WTC11 (cell line): ENCODE results near the gene MACROD2. TPM values are rescaled to one million over a fixed set of nuclear protein-coding genes. Genes with fewer than 3 reads are reported as not detected.

Experiments used
- ATAC-seq: fragments of 200-7000 bp; cut with Tn5 transposase; 2 replicates; pipeline ENCODE4 v1.10.0; 2021; ENCODE audit warnings: mild to moderate bottlenecking, moderate library complexity
- CTCF ChIA-PET: fragments of 300-600 bp; sonication (Branson Sonifier 250); formaldehyde crosslinking; loops from one replicate; lab custom pipeline; 2021; ENCODE audit warnings: antibody characterized with exemption; lab: Charles Lee
- POLR2A ChIA-PET: fragments of 350-600 bp; sonication (Branson Sonifier 250); formaldehyde crosslinking; loops from one replicate; lab custom pipeline; 2021; ENCODE audit warnings: antibody characterized with exemption; lab: Charles Lee
- DNase-seq: peaks from one replicate; pipeline ENCODE4 v3.0.0; 2021; ENCODE audit warnings: low spot score
- H3K27ac Mint-ChIP-seq: 2 replicates; pipeline ENCODE4 v1.8.0; 2021; ENCODE audit warnings: mixed read lengths
- H3K27me3 Mint-ChIP-seq: 2 replicates; pipeline ENCODE4 v1.8.0; 2021; ENCODE audit warnings: low read depth, mild to moderate bottlenecking, moderate library complexity, mixed read lengths
- H3K36me3 Mint-ChIP-seq: 2 replicates; pipeline ENCODE4 v1.8.0; 2021; ENCODE audit warnings: mixed read lengths
- H3K4me1 Mint-ChIP-seq: 2 replicates; pipeline ENCODE4 v1.8.0; 2022; ENCODE audit warnings: mixed read lengths
- H3K4me3 Mint-ChIP-seq: 2 replicates; pipeline ENCODE4 v1.8.0; 2021; ENCODE audit warnings: mild to moderate bottlenecking, moderate library complexity, mixed read lengths
- H3K9me3 Mint-ChIP-seq: 2 replicates; pipeline ENCODE4 v1.8.0; 2021; ENCODE audit warnings: mixed read lengths
- CREM ChIP-seq: sonication (generic); formaldehyde crosslinking; IDR thresholded peaks from 2 replicates; pipeline ENCODE4 v1.8.1; 2022; ENCODE audit warnings: mild to moderate bottlenecking, missing genetic modification reagents, moderate library complexity
- EMX1 ChIP-seq: fragments of 250-450 bp; sonication (Bioruptor Pico); IDR thresholded peaks from 2 replicates; pipeline ENCODE4 v1.8.0; 2021; ENCODE audit warnings: mild to moderate bottlenecking
- ESRRA ChIP-seq: sonication (generic); formaldehyde crosslinking; IDR thresholded peaks from 2 replicates; pipeline ENCODE4 v1.8.1; 2022; ENCODE audit warnings: mild to moderate bottlenecking, missing genetic modification reagents, borderline replicate concordance
- FOXK1 ChIP-seq: sonication (generic); formaldehyde crosslinking; IDR thresholded peaks from 2 replicates; pipeline ENCODE4 v1.8.0; 2022; ENCODE audit warnings: mild to moderate bottlenecking, moderate library complexity, missing genetic modification reagents
- GRHL2 ChIP-seq: fragments of 250-450 bp; sonication (Bioruptor Pico); IDR thresholded peaks from 2 replicates; pipeline ENCODE4 v1.8.0; 2022; ENCODE audit warnings: mild to moderate bottlenecking, moderate library complexity; ENCODE audit not compliant: insufficient replicate concordance, severe bottlenecking
- NFYB ChIP-seq: sonication (generic); formaldehyde crosslinking; conservative IDR thresholded peaks from 2 replicates; pipeline ENCODE4 v1.8.0; 2022; ENCODE audit warnings: low read depth, missing genetic modification reagents
- NR3C1 ChIP-seq: sonication (generic); formaldehyde crosslinking; conservative IDR thresholded peaks from 2 replicates; pipeline ENCODE4 v1.8.1; 2023; ENCODE audit warnings: low read depth, mild to moderate bottlenecking, missing genetic modification reagents
- SMAD3 ChIP-seq: sonication (generic); formaldehyde crosslinking; IDR thresholded peaks from 2 replicates; pipeline ENCODE4 v1.8.0; 2022; ENCODE audit warnings: missing genetic modification reagents, mild to moderate bottlenecking, borderline replicate concordance
- SOX15 ChIP-seq: fragments of 250-450 bp; sonication (Bioruptor Pico); IDR thresholded peaks from 2 replicates; pipeline ENCODE4 v1.9.0; 2021; ENCODE audit warnings: mild to moderate bottlenecking
- ZNF121 ChIP-seq: sonication (generic); formaldehyde crosslinking; IDR thresholded peaks from 2 replicates; pipeline ENCODE4 v1.8.0; 2023; ENCODE audit warnings: missing genetic modification reagents
- ZNF396 ChIP-seq: fragments of 250-450 bp; sonication (Bioruptor Pico); IDR thresholded peaks from 2 replicates; pipeline ENCODE4 v1.8.0; 2021; ENCODE audit warnings: mild to moderate bottlenecking, moderate library complexity, borderline replicate concordance
- ZNF416 ChIP-seq: fragments of 250-450 bp; sonication (Bioruptor Pico); IDR thresholded peaks from 2 replicates; pipeline ENCODE4 v1.9.0; 2021; ENCODE audit warnings: mild to moderate bottlenecking, inconsistent platforms
- ZNF423 ChIP-seq: fragments of 250-450 bp; sonication (Bioruptor Pico); IDR thresholded peaks from 2 replicates; pipeline ENCODE4 v2.1.2; 2022; ENCODE audit warnings: mild to moderate bottlenecking, moderate library complexity
- total RNA-seq: library from RNA; stranded (reverse); gene quantifications from 3 replicates; pipeline ENCODE4 v1.2.3, GENCODE V29; 2021
- TF ChIP-seq, protein P1 (sequence below): sonication (generic); formaldehyde crosslinking; IDR thresholded peaks from 2 replicates; pipeline ENCODE4 v1.8.0; 2022; ENCODE audit warnings: mild to moderate bottlenecking, missing genetic modification reagents
- TF ChIP-seq, protein P2 (sequence below): sonication (generic); formaldehyde crosslinking; IDR thresholded peaks from 2 replicates; pipeline ENCODE4 v1.8.1; 2023; ENCODE audit warnings: mild to moderate bottlenecking, missing genetic modification reagents
- TF ChIP-seq, protein P3 (sequence below): fragments of 250-450 bp; sonication (Bioruptor Pico); IDR thresholded peaks from 2 replicates; pipeline ENCODE4 v2.1.2; 2022; ENCODE audit warnings: mild to moderate bottlenecking, moderate library complexity
- TF ChIP-seq, protein P4 (sequence below): sonication (generic); formaldehyde crosslinking; IDR thresholded peaks from 2 replicates; pipeline ENCODE4 v1.8.0; 2022; ENCODE audit warnings: mild to moderate bottlenecking, missing genetic modification reagents
- TF ChIP-seq, protein P5 (sequence below): sonication (generic); formaldehyde crosslinking; IDR thresholded peaks from 2 replicates; pipeline ENCODE4 v1.8.0; 2023; ENCODE audit warnings: missing genetic modification reagents, mild to moderate bottlenecking, borderline replicate concordance
- TF ChIP-seq, protein P6 (sequence below): fragments of 200-600 bp; IDR thresholded peaks from 2 replicates; pipeline ENCODE4 v1.8.0; 2022; ENCODE audit warnings: antibody characterized with exemption

The MACROD2 gene
- total RNA-seq, 1 experiment from 2014 or later = 4.1 TPM

DNA sequence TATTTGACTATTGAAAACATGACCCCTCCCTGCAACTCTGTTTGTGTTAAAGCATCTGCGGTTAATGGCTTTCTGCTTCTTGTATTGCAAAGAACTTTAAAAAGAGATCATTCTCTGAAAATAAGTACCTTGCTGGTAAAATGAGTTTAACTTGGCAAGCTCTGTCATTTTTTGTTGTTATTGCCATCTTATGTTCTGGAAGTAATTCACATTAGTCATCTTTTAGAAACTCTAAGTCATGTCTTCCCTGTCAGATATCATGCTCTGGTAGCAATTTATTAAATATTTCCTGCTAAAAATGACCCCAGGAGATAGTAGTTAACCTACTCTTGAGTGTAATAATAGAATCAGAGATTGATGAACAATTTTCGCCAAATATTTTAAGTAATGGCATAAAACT is 1687.4 kb downstream of the MACROD2 start:
- DNase-seq (no peak), ATAC-seq (no peak)
- CTCF ChIA-PET = no interaction called here
- no peaks in the 10 kb centered on the region for H3K36me3 Mint-ChIP-seq
- POLR2A ChIA-PET = no interaction called here
- H3K4me3 Mint-ChIP-seq = no peak overlapping the region
- no peaks in the 10 kb centered on the region for H3K27me3 Mint-ChIP-seq
- 0 out of 2 replicates have a peak, but pooled peaks cover 3% of the 10 kb centered on the region for H3K9me3 Mint-ChIP-seq
- no peaks in the 10 kb centered on the region for H3K4me1 Mint-ChIP-seq
- no peak overlapping the region for H3K27ac Mint-ChIP-seq
- TF ChIP-seq ZNF416 (CRISPR knock-in tag) = no peak
- TF ChIP-seq, protein P1, sequence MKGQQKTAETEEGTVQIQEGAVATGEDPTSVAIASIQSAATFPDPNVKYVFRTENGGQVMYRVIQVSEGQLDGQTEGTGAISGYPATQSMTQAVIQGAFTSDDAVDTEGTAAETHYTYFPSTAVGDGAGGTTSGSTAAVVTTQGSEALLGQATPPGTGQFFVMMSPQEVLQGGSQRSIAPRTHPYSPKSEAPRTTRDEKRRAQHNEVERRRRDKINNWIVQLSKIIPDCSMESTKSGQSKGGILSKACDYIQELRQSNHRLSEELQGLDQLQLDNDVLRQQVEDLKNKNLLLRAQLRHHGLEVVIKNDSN (CRISPR knock-in tag) = no peak
- TF ChIP-seq, protein P2, sequence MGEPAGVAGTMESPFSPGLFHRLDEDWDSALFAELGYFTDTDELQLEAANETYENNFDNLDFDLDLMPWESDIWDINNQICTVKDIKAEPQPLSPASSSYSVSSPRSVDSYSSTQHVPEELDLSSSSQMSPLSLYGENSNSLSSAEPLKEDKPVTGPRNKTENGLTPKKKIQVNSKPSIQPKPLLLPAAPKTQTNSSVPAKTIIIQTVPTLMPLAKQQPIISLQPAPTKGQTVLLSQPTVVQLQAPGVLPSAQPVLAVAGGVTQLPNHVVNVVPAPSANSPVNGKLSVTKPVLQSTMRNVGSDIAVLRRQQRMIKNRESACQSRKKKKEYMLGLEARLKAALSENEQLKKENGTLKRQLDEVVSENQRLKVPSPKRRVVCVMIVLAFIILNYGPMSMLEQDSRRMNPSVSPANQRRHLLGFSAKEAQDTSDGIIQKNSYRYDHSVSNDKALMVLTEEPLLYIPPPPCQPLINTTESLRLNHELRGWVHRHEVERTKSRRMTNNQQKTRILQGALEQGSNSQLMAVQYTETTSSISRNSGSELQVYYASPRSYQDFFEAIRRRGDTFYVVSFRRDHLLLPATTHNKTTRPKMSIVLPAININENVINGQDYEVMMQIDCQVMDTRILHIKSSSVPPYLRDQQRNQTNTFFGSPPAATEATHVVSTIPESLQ (CRISPR knock-in tag) = no peak
- TF ChIP-seq, protein P3, sequence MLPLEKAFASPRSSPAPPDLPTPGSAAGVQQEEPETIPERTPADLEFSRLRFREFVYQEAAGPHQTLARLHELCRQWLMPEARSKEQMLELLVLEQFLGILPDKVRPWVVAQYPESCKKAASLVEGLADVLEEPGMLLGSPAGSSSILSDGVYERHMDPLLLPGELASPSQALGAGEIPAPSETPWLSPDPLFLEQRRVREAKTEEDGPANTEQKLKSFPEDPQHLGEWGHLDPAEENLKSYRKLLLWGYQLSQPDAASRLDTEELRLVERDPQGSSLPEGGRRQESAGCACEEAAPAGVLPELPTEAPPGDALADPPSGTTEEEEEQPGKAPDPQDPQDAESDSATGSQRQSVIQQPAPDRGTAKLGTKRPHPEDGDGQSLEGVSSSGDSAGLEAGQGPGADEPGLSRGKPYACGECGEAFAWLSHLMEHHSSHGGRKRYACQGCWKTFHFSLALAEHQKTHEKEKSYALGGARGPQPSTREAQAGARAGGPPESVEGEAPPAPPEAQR (CRISPR knock-in tag) = no peak
- TF ChIP-seq NR3C1 = no peak
- no peak for TF ChIP-seq GRHL2 (CRISPR knock-in tag)
- TF ChIP-seq ZNF121 (CRISPR knock-in tag) = no peak
- no peak for TF ChIP-seq ZNF423 (CRISPR knock-in tag)
- TF ChIP-seq EMX1 (CRISPR knock-in tag) = no peak
- TF ChIP-seq ESRRA (CRISPR knock-in tag) = no peak
- no peak for TF ChIP-seq SMAD3 (CRISPR knock-in tag)
- no peak for TF ChIP-seq NFYB
- TF ChIP-seq, protein P4, sequence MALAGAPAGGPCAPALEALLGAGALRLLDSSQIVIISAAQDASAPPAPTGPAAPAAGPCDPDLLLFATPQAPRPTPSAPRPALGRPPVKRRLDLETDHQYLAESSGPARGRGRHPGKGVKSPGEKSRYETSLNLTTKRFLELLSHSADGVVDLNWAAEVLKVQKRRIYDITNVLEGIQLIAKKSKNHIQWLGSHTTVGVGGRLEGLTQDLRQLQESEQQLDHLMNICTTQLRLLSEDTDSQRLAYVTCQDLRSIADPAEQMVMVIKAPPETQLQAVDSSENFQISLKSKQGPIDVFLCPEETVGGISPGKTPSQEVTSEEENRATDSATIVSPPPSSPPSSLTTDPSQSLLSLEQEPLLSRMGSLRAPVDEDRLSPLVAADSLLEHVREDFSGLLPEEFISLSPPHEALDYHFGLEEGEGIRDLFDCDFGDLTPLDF (CRISPR knock-in tag) = no peak
- no peak for TF ChIP-seq ZNF396
- TF ChIP-seq FOXK1 (CRISPR knock-in tag) = no peak
- TF ChIP-seq, protein P5, sequence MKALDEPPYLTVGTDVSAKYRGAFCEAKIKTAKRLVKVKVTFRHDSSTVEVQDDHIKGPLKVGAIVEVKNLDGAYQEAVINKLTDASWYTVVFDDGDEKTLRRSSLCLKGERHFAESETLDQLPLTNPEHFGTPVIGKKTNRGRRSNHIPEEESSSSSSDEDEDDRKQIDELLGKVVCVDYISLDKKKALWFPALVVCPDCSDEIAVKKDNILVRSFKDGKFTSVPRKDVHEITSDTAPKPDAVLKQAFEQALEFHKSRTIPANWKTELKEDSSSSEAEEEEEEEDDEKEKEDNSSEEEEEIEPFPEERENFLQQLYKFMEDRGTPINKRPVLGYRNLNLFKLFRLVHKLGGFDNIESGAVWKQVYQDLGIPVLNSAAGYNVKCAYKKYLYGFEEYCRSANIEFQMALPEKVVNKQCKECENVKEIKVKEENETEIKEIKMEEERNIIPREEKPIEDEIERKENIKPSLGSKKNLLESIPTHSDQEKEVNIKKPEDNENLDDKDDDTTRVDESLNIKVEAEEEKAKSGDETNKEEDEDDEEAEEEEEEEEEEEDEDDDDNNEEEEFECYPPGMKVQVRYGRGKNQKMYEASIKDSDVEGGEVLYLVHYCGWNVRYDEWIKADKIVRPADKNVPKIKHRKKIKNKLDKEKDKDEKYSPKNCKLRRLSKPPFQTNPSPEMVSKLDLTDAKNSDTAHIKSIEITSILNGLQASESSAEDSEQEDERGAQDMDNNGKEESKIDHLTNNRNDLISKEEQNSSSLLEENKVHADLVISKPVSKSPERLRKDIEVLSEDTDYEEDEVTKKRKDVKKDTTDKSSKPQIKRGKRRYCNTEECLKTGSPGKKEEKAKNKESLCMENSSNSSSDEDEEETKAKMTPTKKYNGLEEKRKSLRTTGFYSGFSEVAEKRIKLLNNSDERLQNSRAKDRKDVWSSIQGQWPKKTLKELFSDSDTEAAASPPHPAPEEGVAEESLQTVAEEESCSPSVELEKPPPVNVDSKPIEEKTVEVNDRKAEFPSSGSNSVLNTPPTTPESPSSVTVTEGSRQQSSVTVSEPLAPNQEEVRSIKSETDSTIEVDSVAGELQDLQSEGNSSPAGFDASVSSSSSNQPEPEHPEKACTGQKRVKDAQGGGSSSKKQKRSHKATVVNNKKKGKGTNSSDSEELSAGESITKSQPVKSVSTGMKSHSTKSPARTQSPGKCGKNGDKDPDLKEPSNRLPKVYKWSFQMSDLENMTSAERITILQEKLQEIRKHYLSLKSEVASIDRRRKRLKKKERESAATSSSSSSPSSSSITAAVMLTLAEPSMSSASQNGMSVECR (CRISPR knock-in tag) = no peak
- TF ChIP-seq SOX15 (CRISPR knock-in tag) = no peak
- no peak for TF ChIP-seq CREM (CRISPR knock-in tag)
- TF ChIP-seq, protein P6, sequence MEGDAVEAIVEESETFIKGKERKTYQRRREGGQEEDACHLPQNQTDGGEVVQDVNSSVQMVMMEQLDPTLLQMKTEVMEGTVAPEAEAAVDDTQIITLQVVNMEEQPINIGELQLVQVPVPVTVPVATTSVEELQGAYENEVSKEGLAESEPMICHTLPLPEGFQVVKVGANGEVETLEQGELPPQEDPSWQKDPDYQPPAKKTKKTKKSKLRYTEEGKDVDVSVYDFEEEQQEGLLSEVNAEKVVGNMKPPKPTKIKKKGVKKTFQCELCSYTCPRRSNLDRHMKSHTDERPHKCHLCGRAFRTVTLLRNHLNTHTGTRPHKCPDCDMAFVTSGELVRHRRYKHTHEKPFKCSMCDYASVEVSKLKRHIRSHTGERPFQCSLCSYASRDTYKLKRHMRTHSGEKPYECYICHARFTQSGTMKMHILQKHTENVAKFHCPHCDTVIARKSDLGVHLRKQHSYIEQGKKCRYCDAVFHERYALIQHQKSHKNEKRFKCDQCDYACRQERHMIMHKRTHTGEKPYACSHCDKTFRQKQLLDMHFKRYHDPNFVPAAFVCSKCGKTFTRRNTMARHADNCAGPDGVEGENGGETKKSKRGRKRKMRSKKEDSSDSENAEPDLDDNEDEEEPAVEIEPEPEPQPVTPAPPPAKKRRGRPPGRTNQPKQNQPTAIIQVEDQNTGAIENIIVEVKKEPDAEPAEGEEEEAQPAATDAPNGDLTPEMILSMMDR = no peak
- TF ChIP-seq, all 79 proteins: peak for 0
